ENCODE measurements around the gene RLIM.

Gene RLIM

GRCh38 chrX:74578137-74578536, 36.3 kb downstream of the RLIM start:
- Histone ChIP-seq H3K27ac (ENCODE audit: low read length) (no peak overlapping the region), H3K4me1 (ENCODE audit: low read length) (no peaks in the 10 kb centered on the region), H3K36me3 (replicated peaks; ENCODE audit: insufficient read depth, low read length) (no peaks in the 10 kb centered on the region), H3K9me2 (replicated peaks; ENCODE audit: insufficient read depth, low read length) (no peaks in the 10 kb centered on the region), H3K9ac (ENCODE audit: low read length) (no peak overlapping the region), H3F3A (ENCODE audit: insufficient read depth, low read length) (no peaks in the 10 kb centered on the region), H3K27me3 (replicated peaks; ENCODE audit: insufficient read depth, low read length) (no peaks in the 10 kb centered on the region), H3K4me3 (ENCODE audit: low read length) (no peak overlapping the region), H2AFZ (ENCODE audit: low read length) (no peak overlapping the region), H4K20me1 (ENCODE audit: insufficient read depth, low read length) (no peaks in the 10 kb centered on the region), H3K9me3 (replicated peaks; ENCODE audit: insufficient read depth, low read length) (no peaks in the 10 kb centered on the region), H3K79me2 (ENCODE audit: low read length) (no peaks in the 10 kb centered on the region), H3K4me2 (ENCODE audit: low read depth, low read length) (no peak overlapping the region)
- DNase-seq, result no peak
- TF ChIP-seq CTCF (IDR thresholded peaks at IDR 0.05; ENCODE audit: low read length), result no peak
- no peak for TF ChIP-seq EZH2phosphoT487 (IDR thresholded peaks at IDR 0.05; ENCODE audit: low read length)
- no peak for TF ChIP-seq EZH2 (optimal IDR thresholded peaks at IDR 0.05; ENCODE audit: low read depth, low read length)

GRCh38 chrX:74557378-74557777, 57.0 kb downstream of the RLIM start:
- no peak for DNase-seq
- no peaks in the 10 kb centered on the region for H3K79me2 ChIP-seq (ENCODE audit: low read length)
- H3K36me3 ChIP-seq (replicated peaks; ENCODE audit: insufficient read depth, low read length), result no peaks in the 10 kb centered on the region
- no peaks in the 10 kb centered on the region for H4K20me1 ChIP-seq (ENCODE audit: insufficient read depth, low read length)
- no peak overlapping the region for H3K9ac ChIP-seq (ENCODE audit: low read length)
- no peaks in the 10 kb centered on the region for H3K9me3 ChIP-seq (replicated peaks; ENCODE audit: insufficient read depth, low read length)
- H3F3A ChIP-seq (ENCODE audit: insufficient read depth, low read length), result no peaks in the 10 kb centered on the region
- H3K4me3 ChIP-seq (ENCODE audit: low read length), result no peak overlapping the region
- no peaks in the 10 kb centered on the region for H3K4me1 ChIP-seq (ENCODE audit: low read length)
- TF ChIP-seq EZH2 (optimal IDR thresholded peaks at IDR 0.05; ENCODE audit: low read depth, low read length) (no peak), EZH2phosphoT487 (IDR thresholded peaks at IDR 0.05; ENCODE audit: low read length) (no peak), CTCF (IDR thresholded peaks at IDR 0.05; ENCODE audit: low read length) (no peak)
- H3K27ac ChIP-seq (ENCODE audit: low read length), result no peak overlapping the region
- H3K4me2 ChIP-seq (ENCODE audit: low read depth, low read length), result no peak overlapping the region
- no peaks in the 10 kb centered on the region for H3K27me3 ChIP-seq (replicated peaks; ENCODE audit: insufficient read depth, low read length)
- H2AFZ ChIP-seq (ENCODE audit: low read length), result no peak overlapping the region
- H3K9me2 ChIP-seq (replicated peaks; ENCODE audit: insufficient read depth, low read length), result no peaks in the 10 kb centered on the region

- H3K9me2 ChIP-seq (replicated peaks; ENCODE audit: insufficient read depth, low read length), result no peaks in the 10 kb centered on the region
- H3K9me3 ChIP-seq (replicated peaks; ENCODE audit: insufficient read depth, low read length), result no peaks in the 10 kb centered on the region
- H3K27ac ChIP-seq (ENCODE audit: low read length), result no peak overlapping the region
- H3K27me3 ChIP-seq (replicated peaks; ENCODE audit: insufficient read depth, low read length), result no peaks in the 10 kb centered on the region
- no peaks in the 10 kb centered on the region for H3K36me3 ChIP-seq (replicated peaks; ENCODE audit: insufficient read depth, low read length)
- TF ChIP-seq CTCF (IDR thresholded peaks at IDR 0.05; ENCODE audit: low read length) (no peak), EZH2phosphoT487 (IDR thresholded peaks at IDR 0.05; ENCODE audit: low read length) (no peak), EZH2 (optimal IDR thresholded peaks at IDR 0.05; ENCODE audit: low read depth, low read length) (no peak)
- no peak overlapping the region for H3K4me3 ChIP-seq (ENCODE audit: low read length)
- H4K20me1 ChIP-seq (ENCODE audit: insufficient read depth, low read length), result no peaks in the 10 kb centered on the region
- no peak overlapping the region for H3K4me2 ChIP-seq (ENCODE audit: low read depth, low read length)
- H3K79me2 ChIP-seq (ENCODE audit: low read length), result no peaks in the 10 kb centered on the region
- no peak overlapping the region for H3K9ac ChIP-seq (ENCODE audit: low read length)
- H3F3A ChIP-seq (ENCODE audit: insufficient read depth, low read length), result no peaks in the 10 kb centered on the region
- H2AFZ ChIP-seq (ENCODE audit: low read length), result no peak overlapping the region
- no peaks in the 10 kb centered on the region for H3K4me1 ChIP-seq (ENCODE audit: low read length)
- DNase-seq, result no peak
These were observed 62.5 kb downstream of the RLIM start for GRCh38 chrX:74551934-74552333.
